SHP77 (cell line): ENCODE results near the gene TMEM9B.
"Not testable (repeated sequence)": the region's sequence is repeated elsewhere in the genome, so short reads cannot be mapped to it uniquely, and the experiment has no call there.

Experiments used
- DNase-seq, 2 experiments: peaks; one replicate each; lab custom pipeline; 2025; lab: John Stamatoyannopoulos, UW

The TMEM9B gene

GRCh38 chr11:8971924-8972316, 7.7 kb upstream of the TMEM9B start:
- no peak for DNase-seq

DNA sequence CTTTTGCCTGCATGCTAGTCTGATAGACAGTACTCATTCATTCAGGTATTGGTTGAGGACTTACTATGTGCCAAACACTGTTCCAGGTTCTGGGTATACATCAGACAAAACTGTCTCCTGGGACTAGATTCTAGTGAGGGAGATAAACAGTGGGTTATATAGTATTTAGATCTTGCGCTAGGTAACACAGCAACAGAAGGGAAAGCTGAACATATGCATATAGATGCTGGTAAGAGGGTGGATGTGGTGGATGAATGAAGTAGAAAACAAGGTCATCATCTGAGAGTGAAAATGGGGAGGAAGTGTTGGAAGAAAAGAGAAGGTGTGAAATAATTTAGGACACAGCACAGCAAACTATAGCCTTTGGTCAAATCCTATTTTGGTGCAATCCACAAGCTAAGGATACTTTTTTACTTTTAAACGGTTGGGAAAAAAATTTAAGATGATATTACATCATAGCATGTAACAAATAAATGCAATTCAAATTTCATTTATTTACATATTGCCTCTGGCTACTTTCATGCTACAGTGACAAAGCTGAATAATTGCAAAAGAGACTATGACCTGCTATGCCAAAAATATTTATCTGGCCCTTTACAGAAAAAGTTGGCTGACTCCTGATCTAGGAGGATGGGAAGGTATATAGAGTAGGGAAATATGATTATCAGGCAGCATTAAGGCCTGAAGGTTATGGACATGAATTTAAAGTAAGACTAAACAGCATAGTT, 7.1 kb upstream of the TMEM9B start:
- DNase-seq = no peak

- no peak for DNase-seq
These were observed 2.9 kb upstream of the TMEM9B start for GRCh38 chr11:8967184-8967583.

DNA sequence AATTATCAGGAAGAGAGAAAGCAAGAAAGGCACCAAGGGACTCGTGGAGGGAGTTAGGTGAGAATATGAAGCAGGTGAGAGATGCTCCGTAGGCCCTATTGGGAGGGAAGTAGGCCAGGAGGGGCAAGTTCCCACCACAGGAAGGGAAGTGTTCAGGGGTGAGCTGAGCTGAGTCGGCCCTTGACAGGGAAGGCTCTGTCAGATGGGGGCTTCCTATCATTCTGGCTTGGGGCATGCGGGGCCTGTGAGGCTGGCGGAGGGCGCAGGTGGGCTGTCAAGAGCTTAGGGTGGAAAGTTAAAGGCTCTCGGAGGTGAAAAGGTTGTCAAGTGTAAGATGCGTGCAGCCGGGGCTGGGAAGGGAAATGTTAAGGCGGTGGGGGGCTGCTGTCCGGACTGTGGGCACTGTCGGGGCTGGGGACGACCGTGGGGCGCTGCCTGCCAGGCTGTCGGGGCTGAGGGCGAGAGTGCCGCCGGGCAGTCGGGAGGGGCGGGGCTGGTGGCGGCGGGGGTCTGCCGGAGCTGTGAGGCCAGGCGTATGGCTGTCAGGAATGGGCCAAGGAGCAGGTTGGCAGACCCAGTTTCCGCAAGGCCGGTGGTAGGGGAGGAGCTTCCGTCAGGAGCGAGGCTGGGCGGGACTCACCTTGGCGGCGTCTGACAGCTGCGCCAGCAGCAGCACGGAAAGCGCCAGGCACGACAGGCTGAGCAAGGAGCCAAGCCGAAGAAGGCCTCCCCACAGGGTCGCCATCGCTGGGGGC, 496 bp downstream of the TMEM9B start:
- peak; percentile 24 to 38 for DNase-seq

DNA sequence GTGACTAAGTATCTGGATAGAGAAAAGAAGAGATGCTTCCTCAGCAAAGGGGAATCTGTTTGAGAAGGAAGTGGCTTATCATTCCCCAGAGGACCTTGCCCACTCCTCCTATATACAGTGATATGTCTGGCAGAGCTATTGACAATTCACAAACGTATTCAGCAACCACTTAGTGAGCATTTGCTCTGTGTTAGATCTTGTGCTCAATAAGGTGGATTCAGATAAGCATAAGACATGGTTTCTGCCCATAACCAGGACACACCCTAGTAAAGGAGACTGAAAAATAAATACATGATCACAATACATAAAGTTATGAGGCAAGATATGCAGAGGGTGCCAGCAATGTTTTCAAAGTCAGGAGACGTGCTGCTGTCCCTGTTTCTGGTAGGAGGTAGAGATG, 1.4 kb downstream of the TMEM9B start:
- DNase-seq = no peak

DNA sequence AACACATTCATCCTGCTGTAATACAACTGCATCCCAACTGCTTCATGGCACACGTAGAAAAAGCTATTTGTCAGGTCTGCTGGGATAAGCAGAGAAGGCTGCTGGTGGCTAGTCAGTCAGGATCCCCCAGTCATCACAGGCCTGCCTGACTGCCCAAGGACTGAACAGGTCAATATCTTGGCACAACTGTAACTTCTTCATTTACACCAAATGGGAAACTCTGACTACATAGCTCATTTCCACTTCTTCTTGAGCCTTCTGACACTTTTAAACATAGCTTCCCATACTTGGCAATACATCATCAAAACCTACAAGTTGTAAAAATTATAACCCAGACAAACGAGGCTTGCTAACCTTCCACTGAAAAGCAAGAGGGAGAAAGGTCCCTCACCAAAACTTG, 2.8 kb downstream of the TMEM9B start:
- no peak for DNase-seq

GRCh38 chr11:8959546-8960166, 4.6 kb downstream of the TMEM9B start:
- peak; percentile 19 to 25 for DNase-seq

DNA sequence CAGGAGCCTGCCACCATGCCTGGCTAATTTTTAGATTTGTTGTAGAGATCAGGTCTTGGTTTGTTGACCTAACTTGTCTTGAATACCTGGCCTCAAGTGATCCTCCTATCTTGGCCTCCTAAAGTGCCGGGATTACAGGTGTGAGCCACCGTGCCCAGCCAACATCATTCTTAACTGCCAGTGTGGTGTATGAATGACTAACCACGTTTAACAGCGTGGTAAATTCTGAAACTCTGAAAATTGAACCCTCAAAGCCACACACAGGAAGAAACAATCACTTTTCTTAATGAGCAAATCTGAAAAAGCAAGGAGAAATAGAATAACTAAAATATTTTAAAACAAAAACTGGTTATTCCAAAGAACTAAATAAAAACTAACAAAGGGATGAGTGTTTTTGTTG, 7.4 kb downstream of the TMEM9B start:
- DNase-seq = no peak

GRCh38 chr11:8948886-8949285, 15.4 kb downstream of the TMEM9B start:
- no peak for DNase-seq

DNA sequence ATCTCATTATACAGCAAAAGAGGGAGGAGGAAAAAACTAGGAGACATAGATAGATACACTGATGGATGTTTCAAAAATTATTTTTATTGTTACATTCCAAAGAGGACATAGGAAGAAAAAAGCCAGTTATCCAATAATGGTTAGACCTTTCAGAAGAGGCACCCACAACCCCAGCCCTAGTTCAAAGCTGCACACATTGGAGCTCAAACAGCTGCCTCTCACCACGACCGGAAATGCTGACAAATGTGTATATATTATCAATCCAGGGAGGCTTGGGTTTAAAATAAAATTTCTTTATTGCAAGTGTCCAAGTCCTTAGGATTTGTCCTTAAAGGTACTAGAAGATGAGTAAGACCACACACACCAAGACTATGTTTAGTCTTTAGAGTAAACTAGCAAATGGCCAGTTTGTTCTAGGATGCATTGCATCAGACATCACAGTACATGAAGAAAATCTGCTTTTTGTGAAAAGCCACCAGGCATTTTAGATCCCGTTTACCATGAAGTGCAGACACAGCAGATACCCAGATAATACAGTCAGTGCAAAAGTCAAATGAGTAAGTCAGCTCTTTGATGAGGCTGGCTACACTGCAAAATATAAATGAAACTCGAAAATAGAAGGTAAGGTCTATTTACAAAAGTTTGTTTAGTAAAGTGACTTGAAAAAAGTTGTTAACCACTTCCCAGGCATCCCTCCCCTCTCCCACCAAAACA, 16.9 kb downstream of the TMEM9B start:
- no peak for DNase-seq

- no peak for DNase-seq
These were observed 21.6 kb downstream of the TMEM9B start, which contains the start of gene ASCL3 for GRCh38 chr11:8942518-8943066. ASCL3 (minus strand) TSS chr11:8943016; CDS start chr11:8938161, 4,855 bp downstream.

DNA sequence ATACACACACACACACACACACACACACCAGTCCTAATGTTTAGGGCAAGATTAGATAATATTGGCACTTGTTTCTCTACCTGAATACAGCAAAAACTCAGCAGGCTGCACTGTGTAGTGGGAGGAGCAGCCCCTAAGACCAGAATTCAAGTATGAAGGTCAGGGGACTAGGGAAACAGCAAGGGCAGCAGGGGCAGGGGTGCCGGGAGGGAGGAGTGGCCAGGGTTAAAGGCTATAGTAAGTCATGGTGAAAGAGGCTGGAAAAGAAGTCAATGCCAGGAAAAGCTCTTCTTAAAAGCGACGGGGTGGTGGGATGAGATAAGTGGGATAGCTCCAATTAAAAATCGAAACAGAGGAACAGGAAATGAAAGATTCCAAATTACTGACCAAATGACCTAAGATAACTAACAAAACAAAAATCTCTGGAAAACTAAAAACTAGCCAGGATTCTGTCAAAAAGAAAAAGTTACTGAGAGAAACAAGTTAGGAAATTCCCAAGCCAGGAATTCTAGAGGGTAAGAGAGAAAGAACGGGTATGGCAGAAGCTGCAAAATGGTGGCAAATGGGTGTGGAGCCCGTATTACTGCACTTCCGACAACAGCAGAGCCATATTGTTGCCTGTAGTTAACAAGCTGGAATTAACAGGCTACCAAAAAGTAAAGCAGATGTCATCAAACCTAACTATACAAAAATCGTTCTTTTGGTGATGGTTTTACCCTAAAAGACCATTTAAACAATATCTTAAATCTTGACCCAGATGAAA, 22.7 kb downstream of the TMEM9B start:
- DNase-seq = no peak

DNA sequence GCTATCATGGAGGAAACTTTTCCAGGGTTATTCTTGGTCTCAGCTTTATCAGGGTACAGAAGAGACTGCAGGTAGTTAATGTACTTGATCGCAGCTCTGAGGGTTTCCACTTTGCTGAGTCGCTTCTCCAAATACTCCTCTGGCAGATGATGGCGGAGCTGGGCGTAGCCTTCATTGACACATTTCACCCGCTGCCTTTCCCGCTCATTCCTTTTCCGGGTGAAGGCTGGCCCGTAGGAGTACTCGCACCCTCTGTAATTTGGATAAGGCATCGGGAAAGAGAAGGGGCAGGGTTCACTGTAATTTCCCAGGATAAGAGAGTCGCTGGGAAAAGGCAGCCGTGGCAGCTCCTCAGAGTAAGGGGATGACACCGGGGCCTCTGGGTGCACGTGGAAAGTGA, 26.6 kb downstream of the TMEM9B start:
- no peak for DNase-seq

- DNase-seq = no peak
These were observed 27.1 kb downstream of the TMEM9B start for GRCh38 chr11:8937159-8937558.

GRCh38 chr11:8935789-8936188, 28.5 kb downstream of the TMEM9B start:
- DNase-seq = not testable (repeated sequence)

DNA sequence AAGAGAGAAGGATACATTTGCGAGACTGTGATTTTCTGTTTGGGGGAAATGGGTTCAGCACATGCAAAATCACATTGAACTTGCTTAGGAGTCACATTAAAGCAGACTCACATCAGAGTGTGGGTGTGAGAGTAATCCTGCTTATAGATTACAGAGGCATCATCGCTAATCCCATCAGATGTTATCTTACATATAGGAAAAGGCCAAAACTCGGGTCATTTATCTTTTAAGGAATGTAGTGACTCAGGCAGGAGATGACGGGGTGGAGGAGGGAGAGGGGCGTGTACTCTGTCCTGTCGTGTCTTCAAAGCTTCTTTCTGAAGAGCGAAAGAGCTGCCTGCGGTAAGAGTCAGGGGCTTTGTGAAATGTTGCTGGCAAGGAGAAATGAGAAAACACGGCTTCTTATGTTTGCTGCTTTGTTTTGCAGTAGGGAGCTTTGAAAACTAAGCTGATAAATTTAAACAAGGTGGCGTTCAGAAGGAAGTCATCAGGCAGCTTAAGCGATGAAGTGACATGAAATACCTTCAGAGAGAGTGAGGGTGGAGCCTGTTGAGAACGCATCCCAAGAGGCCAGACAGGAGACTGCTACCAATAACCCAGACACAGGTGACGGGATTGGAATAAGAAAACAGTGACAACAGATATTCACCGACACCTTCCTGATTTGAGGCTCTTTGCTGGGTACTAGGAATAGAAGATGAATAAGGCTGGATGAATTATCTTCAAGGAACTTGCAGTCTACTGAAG, 29.3 kb downstream of the TMEM9B start:
- DNase-seq = no peak

GRCh38 chr11:8933931-8934330, 30.3 kb downstream of the TMEM9B start:
- DNase-seq = no peak

GRCh38 chr11:8932564-8933180, 31.6 kb downstream of the TMEM9B start, which contains the start of gene C11orf16:
C11orf16 (minus strand) TSS chr11:8932947; CDS start chr11:8932308, 639 bp downstream.
- DNase-seq = no peak

DNA sequence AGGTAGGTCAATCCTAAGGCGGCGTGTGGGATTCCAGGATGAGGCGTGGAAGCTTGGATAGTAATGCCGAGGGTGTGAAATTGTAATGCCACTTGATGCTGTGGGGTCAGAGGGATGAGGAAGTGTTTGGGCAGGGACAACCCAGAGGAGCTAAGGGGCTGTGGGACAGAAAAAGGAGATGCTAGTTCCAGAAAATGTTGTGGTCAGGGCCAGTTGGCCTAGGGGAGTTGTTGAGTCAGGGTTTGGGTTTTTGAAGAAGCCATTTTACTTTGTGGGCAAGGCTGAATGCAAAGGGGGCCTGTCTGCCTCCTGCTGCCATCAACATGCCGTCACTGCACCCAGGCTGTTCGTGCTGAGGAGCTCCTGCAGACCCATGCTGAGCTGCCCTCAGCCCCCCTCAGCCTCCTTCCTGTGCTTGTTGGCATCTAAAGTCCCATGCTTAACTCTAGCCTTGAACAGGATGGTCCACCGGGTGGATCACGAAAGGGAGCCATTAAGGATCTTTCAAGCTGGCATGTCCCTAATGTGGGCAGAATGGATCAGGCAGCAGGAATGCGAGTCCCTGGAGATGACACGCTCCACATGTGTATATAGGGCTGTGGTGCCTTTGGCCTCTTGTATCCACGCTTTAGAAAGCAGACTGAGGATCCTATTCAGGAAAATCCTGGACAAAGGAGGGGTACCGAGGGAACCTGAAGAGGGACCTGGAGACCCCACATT, 33.6 kb downstream of the TMEM9B start:
- no peak for DNase-seq
